Endometrial microvascular endothelial cells (primary cell): ENCODE results near the gene MAST4. TPM values are rescaled to one million over a fixed set of nuclear protein-coding genes. Genes with fewer than 3 reads are reported as not detected.

Source experiments
- in situ Hi-C: cut with HindIII; loops from 2 replicates; pipeline ENCODE4 v1.10.0; 2017; ENCODE audit warnings: low sequenced_read_pairs, low pct_unique_long_range_greater_than_20kb; ENCODE audit errors: inconsistent ontology term
- total RNA-seq: library from RNA; depleted of rRNA; stranded (reverse); fragments of >200 nt; gene quantifications from one replicate; pipeline ENCODE4 v1.2.3, GENCODE V29; 2015; ENCODE audit errors: inconsistent ontology term

Gene MAST4
- total RNA-seq, 1 donor from 2014 or later: 29.3 TPM

DNA sequence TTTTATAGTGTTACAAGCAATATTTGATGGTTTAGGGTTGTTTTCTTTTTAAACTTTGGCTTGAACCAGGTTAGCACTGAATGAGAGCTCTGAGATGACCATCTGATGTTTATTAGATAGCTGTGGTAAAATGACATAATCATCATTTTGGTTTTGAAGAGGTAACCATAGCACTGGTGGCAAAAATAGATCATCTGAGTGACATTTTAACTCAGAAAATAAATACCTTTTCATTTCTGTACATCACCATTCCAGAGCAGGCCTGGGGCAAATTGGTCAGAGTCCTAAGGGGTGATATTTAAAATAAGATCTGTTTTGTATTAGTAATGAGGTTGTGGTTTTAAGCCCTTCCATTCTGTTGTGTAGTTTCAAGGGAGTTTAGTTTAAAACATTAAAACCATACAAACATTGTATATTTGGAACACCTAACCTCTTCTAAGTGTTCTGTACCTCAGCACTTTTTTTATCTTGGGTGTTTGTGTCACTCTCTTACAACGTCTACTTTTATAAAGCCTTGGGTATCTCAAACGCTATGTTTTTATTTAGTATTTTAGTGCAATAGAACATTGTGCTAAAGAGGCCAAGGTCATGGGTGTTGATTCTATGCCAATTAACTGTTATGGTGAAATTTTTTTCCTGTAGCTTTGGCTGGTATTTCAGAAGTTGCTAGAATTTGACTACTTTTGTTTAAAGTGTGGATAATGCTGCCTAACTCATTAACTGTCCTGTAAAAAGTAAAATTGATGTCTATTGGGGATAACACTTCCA is 434.3 kb downstream of the MAST4 start:
- in situ Hi-C loops: no loop called here

- in situ Hi-C loops: no loop called here
Observed at GRCh38 chr5:67031057-67031443, 434.9 kb downstream of the MAST4 start.

- in situ Hi-C loops: no loop called here
Observed at GRCh38 chr5:67031692-67032091, 435.5 kb downstream of the MAST4 start.

DNA sequence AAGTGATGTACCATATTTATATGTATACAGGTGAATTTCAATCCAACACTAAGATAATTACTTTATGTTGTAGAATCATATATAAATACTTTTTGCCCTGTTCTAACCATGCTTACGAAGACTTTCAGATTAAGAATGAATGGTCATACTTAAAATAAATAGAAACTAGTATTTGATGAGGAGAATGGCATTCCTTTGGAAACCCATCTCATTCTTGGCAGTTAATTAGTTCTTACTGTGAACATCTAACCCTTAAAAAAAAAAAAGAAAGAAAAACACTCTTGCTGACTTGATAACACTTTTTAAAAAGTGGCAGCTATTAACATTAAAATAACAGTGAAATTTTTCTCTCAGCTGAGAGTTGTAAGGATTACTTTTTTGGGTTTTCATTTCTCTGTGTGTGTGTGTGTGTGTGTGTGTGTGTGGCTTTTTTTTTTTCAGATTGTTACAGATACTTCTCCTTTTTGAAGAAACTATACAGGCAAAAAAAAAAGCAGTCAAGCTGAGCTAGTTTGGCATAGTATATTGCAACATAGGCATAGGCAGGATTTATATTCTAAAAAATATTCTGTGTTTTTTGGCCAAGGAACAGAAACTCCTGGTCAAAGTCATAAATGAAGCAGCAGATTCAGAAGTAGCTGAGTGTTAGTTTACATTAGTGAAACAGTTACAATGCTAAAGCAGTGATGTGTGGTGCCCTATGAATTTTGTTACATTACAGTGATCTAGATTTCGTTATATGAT is 436.9 kb downstream of the MAST4 start:
- in situ Hi-C loops: no loop called here

- in situ Hi-C loops: no loop called here
Observed at GRCh38 chr5:67033880-67034651, 437.9 kb downstream of the MAST4 start.

- in situ Hi-C loops: no loop called here
Observed at GRCh38 chr5:67035098-67035740, 439.0 kb downstream of the MAST4 start.

DNA sequence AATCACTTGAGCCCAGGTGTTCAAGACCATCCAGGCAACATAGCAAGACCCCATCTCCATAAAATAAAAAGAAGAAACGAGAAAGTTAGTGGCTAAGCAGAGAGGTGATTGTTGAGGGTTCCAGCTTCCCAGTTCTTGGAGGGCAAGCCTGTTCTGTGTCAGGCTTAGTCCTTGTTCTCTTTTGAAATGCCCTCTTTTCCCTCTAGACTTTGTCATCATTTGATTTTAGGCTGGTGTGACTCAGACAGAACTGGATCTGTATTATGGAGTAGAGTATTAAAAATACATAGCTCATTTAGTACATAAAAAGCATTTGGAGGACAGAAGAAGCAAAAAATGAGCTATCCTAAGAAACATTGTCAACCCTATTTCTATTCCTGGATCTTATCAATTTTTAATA is 441.0 kb downstream of the MAST4 start:
- in situ Hi-C loops: no loop called here

GRCh38 chr5:67038817-67039603 is 442.8 kb downstream of the MAST4 start:
- in situ Hi-C loops: no loop called here

DNA sequence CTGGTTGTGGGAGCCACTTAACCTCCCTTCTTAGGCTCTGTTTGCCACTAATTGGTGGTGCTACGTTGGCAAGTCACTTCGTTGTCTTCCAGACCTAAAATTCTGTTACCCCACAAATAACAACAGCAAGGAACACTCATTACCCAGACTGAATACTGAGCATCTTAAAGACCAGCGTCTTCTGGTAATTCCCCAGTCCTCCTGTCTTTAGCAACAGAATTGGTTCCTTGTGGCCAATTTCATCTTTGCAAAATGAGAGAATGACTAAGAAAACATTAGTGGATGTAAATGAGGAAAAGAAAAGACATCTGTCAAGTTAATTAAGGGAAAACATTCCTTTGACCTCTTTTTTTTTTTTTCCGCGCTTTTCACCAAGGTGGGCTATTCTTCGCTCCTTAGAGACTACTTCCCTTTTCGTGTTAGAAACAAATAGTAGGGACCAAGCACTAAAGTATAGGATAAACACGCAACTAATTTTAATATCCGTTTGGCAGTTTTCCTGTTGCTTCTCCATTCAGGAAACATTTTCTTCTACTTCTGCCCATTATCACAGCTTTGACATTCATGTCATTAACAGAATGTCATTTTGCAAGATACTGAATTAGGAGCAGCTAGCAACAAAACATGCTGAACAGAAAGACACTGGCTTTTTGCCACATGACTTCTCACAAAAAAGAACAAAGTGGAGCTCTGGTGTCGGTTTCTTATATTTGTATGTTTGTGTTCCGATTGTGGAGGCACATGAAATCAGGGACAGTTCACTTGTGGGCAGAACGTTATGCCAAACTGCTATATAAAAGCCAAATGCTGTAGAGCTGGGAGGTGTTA is 446.2 kb downstream of the MAST4 start:
- in situ Hi-C loops: no loop called here

DNA sequence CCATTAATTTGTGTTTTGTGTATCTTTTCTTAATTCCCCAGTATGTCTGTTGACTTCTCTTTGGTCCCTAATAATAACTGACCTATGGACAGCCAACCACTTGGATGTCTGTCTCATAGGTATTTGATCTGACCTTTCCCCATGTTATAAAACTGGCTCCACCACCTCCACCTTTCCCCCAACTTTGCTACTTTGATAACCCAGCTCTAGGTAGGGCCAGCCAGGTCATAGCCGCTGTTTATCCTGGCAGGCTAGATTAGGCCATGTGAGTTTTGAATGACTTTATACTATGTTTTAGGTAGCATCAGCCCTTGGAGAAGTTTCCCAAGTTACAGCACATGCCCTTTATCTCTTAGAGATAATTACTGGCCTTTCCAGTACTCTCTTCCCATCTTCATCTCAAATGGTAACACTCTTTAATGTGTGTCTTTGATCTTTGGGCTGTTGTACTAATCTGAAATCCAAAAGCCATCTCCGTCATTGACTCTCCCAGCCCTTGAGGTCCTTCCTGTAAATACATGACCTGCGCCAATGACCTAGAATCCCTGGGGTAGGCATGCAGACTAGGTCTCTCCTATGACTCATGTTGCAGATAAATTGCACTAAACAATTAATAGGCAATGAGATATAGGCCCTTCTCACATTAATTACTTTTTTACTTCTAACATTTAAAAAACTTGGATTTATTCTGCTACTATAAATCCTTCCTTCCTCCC is 447.8 kb downstream of the MAST4 start:
- in situ Hi-C loops: no loop called here

DNA sequence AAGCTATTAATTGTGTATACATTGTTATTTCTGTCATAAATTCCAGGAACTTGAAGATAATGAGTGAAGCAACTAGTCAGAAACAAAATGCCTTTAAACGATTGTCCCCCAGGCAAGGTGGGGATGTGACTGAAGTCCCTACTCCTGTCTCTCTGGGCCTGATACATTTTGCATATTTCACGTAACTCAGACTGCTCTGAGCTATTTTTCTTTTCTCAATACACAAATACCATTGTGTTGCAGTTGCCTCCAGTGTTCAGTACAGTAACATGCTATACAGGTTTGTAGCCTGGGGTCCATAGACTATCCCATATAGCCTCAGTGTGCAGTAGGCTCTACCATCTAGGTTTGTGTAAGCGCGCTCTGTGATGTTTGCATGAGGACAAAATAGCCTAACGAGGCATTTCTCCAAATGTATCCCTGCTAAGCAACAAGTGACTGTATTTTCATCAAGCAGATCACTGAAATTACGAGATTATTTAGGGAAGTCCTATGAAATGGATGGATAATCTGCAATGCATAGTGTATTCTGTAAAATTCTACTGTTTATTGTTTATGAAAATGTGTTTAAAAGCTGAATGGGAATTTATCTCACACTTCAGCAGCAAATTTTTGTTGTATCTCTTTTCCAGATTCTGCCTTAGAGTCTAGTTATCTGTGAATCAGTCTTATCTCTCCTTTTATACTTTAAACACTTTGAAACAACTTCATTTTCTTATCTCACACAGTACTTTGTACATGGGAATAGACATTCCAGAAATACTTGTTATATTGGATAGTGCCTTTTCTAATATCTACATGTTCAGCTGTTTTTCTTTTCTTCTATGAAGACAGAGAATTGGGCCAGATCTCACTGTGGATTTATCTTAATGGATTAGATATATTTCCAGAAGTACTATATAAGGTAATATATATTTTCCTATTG is 449.9 kb downstream of the MAST4 start:
- in situ Hi-C loops: loop anchor here (5.0 kb wide), 1 partner anchor 36 kb away; no protein-coding TSS in a partner anchor

- in situ Hi-C loops: loop anchor here (5.0 kb wide), 1 partner anchor 35 kb away; no protein-coding TSS in a partner anchor
Observed at GRCh38 chr5:67047160-67047559, 451.0 kb downstream of the MAST4 start.

- in situ Hi-C loops: loop anchor here (5.0 kb wide), 1 partner anchor 35 kb away; no protein-coding TSS in a partner anchor
Observed at GRCh38 chr5:67047616-67048015, 451.4 kb downstream of the MAST4 start.

DNA sequence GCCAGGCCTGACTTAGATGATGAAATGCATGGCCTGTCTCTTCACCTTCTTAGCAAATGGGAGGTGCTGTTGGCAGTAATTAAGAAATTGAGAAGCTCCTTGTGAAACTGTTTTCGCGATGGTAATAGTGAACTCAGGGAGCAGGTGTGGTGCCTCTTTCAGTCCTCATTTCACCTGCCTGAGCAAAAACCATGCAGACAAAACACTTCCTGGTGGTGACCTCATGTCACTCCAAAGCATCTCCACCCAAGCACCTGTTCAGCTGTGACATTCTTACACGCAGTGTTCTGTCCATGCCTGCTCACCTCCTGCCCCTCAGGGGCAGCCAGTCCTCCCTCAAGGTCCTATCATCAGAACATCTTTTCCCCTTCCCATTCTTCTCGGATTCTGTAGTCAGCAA is 453.9 kb downstream of the MAST4 start:
- in situ Hi-C loops: no loop called here

DNA sequence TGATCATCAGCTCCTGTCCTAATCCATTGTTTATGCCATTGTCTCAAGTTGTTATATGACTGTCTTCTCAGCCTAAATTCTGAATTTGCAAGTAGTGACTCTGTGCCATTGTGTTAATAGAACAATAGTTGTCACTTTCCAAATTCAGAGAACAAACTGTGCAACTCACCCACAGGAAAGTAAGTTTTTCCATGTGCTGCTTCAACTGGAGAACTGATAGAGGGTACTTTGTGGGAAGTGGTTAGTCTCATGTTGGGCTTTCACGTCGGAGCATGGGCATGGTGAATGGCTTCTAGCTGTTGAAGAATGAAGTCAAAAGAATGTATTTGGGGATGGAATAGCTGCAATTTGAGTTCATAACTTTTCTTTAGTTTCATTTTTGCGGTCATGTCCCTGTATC is 454.4 kb downstream of the MAST4 start:
- in situ Hi-C loops: no loop called here

DNA sequence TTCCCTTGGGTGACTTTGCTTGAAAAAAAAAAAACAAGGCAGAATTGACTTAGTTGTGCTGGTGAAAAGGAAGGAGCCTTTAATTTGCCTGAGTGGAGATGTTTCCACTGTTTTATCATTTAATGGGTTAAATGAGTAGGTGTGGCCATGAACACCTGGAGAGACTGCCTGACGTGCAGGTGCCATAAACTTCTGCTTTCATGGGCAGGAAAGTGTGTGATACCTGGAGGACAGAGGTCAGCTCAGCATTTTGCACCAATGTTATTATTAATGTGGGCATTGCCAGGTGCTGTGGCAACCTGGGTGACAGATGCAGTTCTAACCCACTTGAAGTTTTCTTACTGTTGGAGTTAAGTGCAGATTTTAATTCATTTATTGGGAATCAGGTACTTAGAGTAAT is 455.0 kb downstream of the MAST4 start:
- in situ Hi-C loops: no loop called here
